Measurements from ENCODE around the gene ZFHX2. TPM values are rescaled to one million over a fixed set of nuclear protein-coding genes. Genes with fewer than 3 reads are reported as not detected.
A peak's percentile ranks its signal among the peaks of the same experiment; 100 is the strongest.
"Not testable (repeated sequence)": the region's sequence is repeated elsewhere in the genome, so short reads cannot be mapped to it uniquely, and the experiment has no call there.

ZFHX2 gene
- total RNA-seq, 2 donors from 2014 or later: 12.8 to 15.4 TPM

DNA sequence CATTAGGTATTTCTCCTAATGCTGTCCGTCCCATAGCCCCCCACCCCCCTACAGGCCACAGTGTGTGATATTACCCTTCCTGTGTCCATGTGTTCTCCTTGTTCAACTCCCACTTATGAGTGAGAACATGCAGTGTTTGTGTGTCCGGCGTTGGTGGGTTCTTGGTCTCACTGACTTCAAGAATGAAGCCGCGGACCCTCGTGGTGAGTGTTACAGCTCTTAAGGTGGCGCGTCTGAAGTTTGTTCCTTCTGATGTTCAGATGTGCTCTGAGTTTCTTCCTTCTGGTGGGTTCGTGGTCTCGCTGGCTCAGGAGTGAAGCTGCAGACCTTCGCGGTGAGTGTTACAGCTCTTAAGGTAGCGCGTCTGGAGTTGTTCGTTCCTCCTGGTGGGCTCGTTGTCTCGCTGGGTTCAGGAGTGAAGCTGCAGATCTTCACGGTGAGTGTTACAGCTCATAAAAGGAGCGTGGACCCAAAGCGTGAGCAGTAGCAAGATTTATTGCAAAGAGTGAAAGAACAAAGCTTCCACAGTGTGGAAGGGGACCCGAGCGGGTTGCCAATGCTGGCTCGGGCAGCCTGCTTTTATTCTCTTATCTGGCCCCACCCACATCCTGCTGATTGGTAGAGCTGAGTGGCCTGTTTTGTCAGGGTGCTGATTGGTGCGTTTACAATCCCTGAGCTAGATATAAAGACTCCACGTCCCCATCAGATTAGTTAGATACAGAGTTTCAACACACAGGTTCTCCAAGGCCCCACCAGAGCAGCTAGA, 32.4 kb upstream of the ZFHX2 start:
- not testable (repeated sequence) for H3K36me3 Mint-ChIP-seq (ENCODE audit: low read depth); H3K36me3 ChIP-seq (ENCODE audit: control insufficient read depth, insufficient read depth, low read length); H3K4me3 Mint-ChIP-seq; H3K9me3 ChIP-seq (ENCODE audit: control insufficient read depth, low read length); H3K27me3 ChIP-seq (ENCODE audit: control insufficient read depth, insufficient read depth, low read length, poor library complexity, severe bottlenecking); H3K9ac ChIP-seq (ENCODE audit: extremely low read depth, low read length, poor library complexity, severe bottlenecking); H3K27ac Mint-ChIP-seq; H3K27ac ChIP-seq (ENCODE audit: low read depth, low read length); H3K4me1 Mint-ChIP-seq; H3K4me1 ChIP-seq (ENCODE audit: control insufficient read depth, insufficient read depth, low read length); H3K4me3 ChIP-seq (ENCODE audit: low read length)
- Mint-ChIP-seq H3K27me3 (ENCODE audit: insufficient read depth) (peaks cover 51% of the 10 kb centered on the region), H3K9me3 (peaks cover 14% of the 10 kb centered on the region)
- peak; percentile 26 for DNase-seq
- 95 to 97% methylated on average over 21 to 22 of the region's 25 CpGs for WGBS, 2 experiments (ENCODE audit: insufficient coverage in 1 of 2, insufficient read length in 1 of 2)

DNA sequence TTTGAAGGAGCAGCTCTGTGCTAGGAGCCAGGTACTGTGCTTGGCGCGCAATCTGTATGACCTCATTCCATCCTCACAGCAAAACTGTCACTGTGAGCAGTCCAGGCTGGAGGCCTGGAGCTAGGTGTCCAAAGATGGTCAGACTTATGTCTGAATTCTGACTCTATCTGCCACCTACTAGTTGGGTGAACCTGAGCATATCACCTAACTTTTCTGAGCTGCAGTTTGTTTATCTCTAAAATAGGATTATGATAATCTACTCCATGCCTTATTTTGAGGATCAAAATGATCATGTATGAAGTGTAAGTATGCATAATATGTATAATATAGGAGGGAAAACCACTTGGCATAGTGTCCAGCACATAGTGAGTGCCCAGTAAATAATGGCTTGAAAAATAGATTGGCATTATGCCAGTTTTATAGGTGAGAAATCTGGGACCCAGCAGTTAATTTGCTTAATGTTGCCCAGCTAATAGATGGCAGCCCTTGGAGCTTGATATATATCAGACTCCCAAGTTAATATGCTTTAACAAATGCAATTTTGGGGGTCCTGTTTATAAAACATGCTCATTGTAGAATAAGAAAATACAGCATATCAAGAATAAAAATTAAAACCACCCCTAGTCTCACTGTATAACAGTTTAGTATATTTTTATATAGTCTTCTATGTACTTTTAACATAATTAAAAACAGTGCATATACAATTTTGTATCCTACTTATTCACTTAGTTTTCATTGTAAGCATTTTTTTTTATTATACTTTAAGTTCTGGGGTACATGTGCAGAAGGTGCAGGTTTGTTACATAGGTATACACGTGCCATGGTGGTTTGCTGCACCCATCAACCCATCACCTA, 31.6 kb upstream of the ZFHX2 start:
- H3K27me3 ChIP-seq (ENCODE audit: control insufficient read depth, insufficient read depth, low read length, poor library complexity, severe bottlenecking): peaks cover 15% of the 10 kb centered on the region
- TF ChIP-seq, protein P1, sequence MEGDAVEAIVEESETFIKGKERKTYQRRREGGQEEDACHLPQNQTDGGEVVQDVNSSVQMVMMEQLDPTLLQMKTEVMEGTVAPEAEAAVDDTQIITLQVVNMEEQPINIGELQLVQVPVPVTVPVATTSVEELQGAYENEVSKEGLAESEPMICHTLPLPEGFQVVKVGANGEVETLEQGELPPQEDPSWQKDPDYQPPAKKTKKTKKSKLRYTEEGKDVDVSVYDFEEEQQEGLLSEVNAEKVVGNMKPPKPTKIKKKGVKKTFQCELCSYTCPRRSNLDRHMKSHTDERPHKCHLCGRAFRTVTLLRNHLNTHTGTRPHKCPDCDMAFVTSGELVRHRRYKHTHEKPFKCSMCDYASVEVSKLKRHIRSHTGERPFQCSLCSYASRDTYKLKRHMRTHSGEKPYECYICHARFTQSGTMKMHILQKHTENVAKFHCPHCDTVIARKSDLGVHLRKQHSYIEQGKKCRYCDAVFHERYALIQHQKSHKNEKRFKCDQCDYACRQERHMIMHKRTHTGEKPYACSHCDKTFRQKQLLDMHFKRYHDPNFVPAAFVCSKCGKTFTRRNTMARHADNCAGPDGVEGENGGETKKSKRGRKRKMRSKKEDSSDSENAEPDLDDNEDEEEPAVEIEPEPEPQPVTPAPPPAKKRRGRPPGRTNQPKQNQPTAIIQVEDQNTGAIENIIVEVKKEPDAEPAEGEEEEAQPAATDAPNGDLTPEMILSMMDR (conservative IDR thresholded peaks at IDR 0.05): no peak
- Mint-ChIP-seq H3K27ac (no peak overlapping the region), H3K4me1 (no peaks in the 10 kb centered on the region), H3K36me3 (ENCODE audit: low read depth) (no peaks in the 10 kb centered on the region), H3K4me3 (no peak overlapping the region), H3K9me3 (peaks cover 14% of the 10 kb centered on the region), H3K27me3 (ENCODE audit: insufficient read depth) (peaks cover 59% of the 10 kb centered on the region)
- no peaks in the 10 kb centered on the region for H3K4me1 ChIP-seq (ENCODE audit: control insufficient read depth, insufficient read depth, low read length)
- H3K4me3 ChIP-seq (ENCODE audit: low read length): no peak overlapping the region
- H3K36me3 ChIP-seq (ENCODE audit: control insufficient read depth, insufficient read depth, low read length): no peaks in the 10 kb centered on the region
- H3K27ac ChIP-seq (ENCODE audit: low read depth, low read length): no peak overlapping the region
- H3K9me3 ChIP-seq (ENCODE audit: control insufficient read depth, low read length): no peaks in the 10 kb centered on the region
- no peak for DNase-seq
- WGBS, 2 experiments (ENCODE audit: insufficient coverage in 1 of 2, insufficient read length in 1 of 2): 87 to 90% methylated on average over 2 to 3 of the region's 3 CpGs
- H3K9ac ChIP-seq (ENCODE audit: extremely low read depth, low read length, poor library complexity, severe bottlenecking): no peak overlapping the region

DNA sequence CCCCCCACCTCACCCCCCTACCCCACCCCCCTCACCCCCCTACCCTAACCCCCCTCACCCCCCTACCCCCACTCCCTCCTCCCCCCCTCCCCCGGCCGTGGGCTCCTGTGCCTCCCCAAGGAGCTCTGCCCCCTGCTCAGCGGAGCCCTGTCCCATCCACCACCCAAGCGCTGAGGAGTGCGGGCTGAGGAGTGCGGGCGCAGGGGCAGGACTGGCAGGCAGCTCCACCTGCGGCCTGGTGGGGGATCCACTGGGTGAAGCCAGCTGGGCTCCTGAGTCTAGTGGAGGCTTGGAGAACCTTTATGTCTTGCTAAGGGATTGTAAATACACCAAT, 29.4 kb upstream of the ZFHX2 start:
- Histone ChIP-seq H3K9me3 (ENCODE audit: control insufficient read depth, low read length) (no peaks in the 10 kb centered on the region), H3K4me3 (ENCODE audit: low read length) (no peak overlapping the region), H3K36me3 (ENCODE audit: control insufficient read depth, insufficient read depth, low read length) (no peaks in the 10 kb centered on the region), H3K4me1 (ENCODE audit: control insufficient read depth, insufficient read depth, low read length) (no peaks in the 10 kb centered on the region), H3K27me3 (ENCODE audit: control insufficient read depth, insufficient read depth, low read length, poor library complexity, severe bottlenecking) (peaks cover 37% of the 10 kb centered on the region), H3K9ac (ENCODE audit: extremely low read depth, low read length, poor library complexity, severe bottlenecking) (no peak overlapping the region), H3K27ac (ENCODE audit: low read depth, low read length) (no peak overlapping the region)
- no peaks in the 10 kb centered on the region for H3K4me1 Mint-ChIP-seq
- peaks cover 69% of the 10 kb centered on the region for H3K27me3 Mint-ChIP-seq (ENCODE audit: insufficient read depth)
- 94 to 98% methylated on average over 5 to 6 of the region's 8 CpGs for WGBS, 2 experiments (ENCODE audit: insufficient coverage in 1 of 2, insufficient read length in 1 of 2)
- DNase-seq: peak; percentile 65
- H3K9me3 Mint-ChIP-seq: peaks cover 12% of the 10 kb centered on the region
- no peaks in the 10 kb centered on the region for H3K36me3 Mint-ChIP-seq (ENCODE audit: low read depth)
- no peak overlapping the region for H3K27ac Mint-ChIP-seq
- TF ChIP-seq, protein P1 (conservative IDR thresholded peaks at IDR 0.05): peak; percentile 41
- H3K4me3 Mint-ChIP-seq: no peak overlapping the region
